HL-60 (cell line): ENCODE measurements around the gene CPLX1.

ENCODE experiments used
- DNase-seq, 2 experiments: peaks; one replicate each; pipeline ENCODE4 v3.0.0-alpha.2; 2010 to 2020; ENCODE audit warnings: low read depth in 1 of 2, low spot score in 1 of 2
- H3K27ac ChIP-seq: fragments of 250-450 bp; sonication (Bioruptor Pico); replicated peaks from 2 replicates; pipeline ENCODE4 v1.5.1; 2020; ENCODE audit warnings: mild to moderate bottlenecking, moderate library complexity
- H3K27me3 ChIP-seq: fragments of 250-450 bp; sonication (Bioruptor Pico); 2 replicates; pipeline ENCODE4 v1.5.1; 2021; ENCODE audit warnings: mild to moderate bottlenecking, moderate library complexity; ENCODE audit not compliant: insufficient read depth, poor library complexity, severe bottlenecking
- H3K4me3 ChIP-seq: replicated peaks from 2 replicates; pipeline ENCODE4 v1.5.1; 2011; ENCODE audit warnings: mild to moderate bottlenecking, control low read depth, low read length; ENCODE audit not compliant: insufficient read depth
- CTCF ChIP-seq: IDR thresholded peaks from one replicate; pipeline ENCODE4 v1.5.1; 2011; ENCODE audit warnings: low read length, control low read depth, inconsistent platforms; ENCODE audit not compliant: insufficient read depth
- GABPA ChIP-seq: IDR thresholded peaks from 2 replicates; pipeline ENCODE4 v1.6.1; 2012; ENCODE audit warnings: low read depth
- POLR2AphosphoS5 ChIP-seq: IDR thresholded peaks from 2 replicates; pipeline ENCODE4 v1.6.1; 2012; ENCODE audit warnings: low read depth
- REST ChIP-seq: IDR thresholded peaks from 2 replicates; pipeline ENCODE4 v1.6.1; 2012; ENCODE audit warnings: low read depth; ENCODE audit not compliant: insufficient replicate concordance
- SPI1 ChIP-seq: IDR thresholded peaks from 2 replicates; pipeline ENCODE4 v1.6.1; 2012; ENCODE audit warnings: low read depth, mild to moderate bottlenecking, borderline replicate concordance

The CPLX1 gene

GRCh38 chr4:864456-865120, 38.7 kb upstream of the CPLX1 start:
- Histone ChIP-seq H3K4me3 (no peak overlapping the region), H3K27ac (no peak overlapping the region), H3K27me3 (no peaks in the 10 kb centered on the region)
- no peak for DNase-seq
- TF ChIP-seq SPI1, result no peak

GRCh38 chr4:860561-860960, 34.6 kb upstream of the CPLX1 start:
- H3K27ac ChIP-seq, result no peak overlapping the region
- no peak for DNase-seq

GRCh38 chr4:859496-859895, 33.6 kb upstream of the CPLX1 start:
- Histone ChIP-seq H3K4me3 (no peak overlapping the region), H3K27ac (no peak overlapping the region), H3K27me3 (no peaks in the 10 kb centered on the region)
- no peak for TF ChIP-seq REST
- no peak for TF ChIP-seq SPI1
- TF ChIP-seq GABPA, result no peak
- TF ChIP-seq POLR2AphosphoS5, result no peak
- no peak for TF ChIP-seq CTCF
- no peak for DNase-seq

More at GRCh38 chr4:860561-860960, 34.6 kb upstream of the CPLX1 start:
- Histone ChIP-seq H3K27me3 (no peaks in the 10 kb centered on the region), H3K4me3 (no peak overlapping the region)
- TF ChIP-seq GABPA, result no peak
- no peak for TF ChIP-seq REST
- TF ChIP-seq CTCF, result no peak
- no peak for TF ChIP-seq POLR2AphosphoS5
- no peak for TF ChIP-seq SPI1

- Histone ChIP-seq H3K27ac (no peak overlapping the region), H3K4me3 (no peak overlapping the region), H3K27me3 (no peaks in the 10 kb centered on the region)
- DNase-seq, result no peak
- no peak for TF ChIP-seq REST
- TF ChIP-seq POLR2AphosphoS5, result no peak
- TF ChIP-seq GABPA, result no peak
- TF ChIP-seq SPI1, result no peak
- TF ChIP-seq CTCF, result no peak
These were observed 33.0 kb upstream of the CPLX1 start for GRCh38 chr4:858831-859451.
